Keratinocyte (primary cell): ENCODE data around the gene RBP4. TPM values are rescaled to one million over a fixed set of nuclear protein-coding genes. Genes with fewer than 3 reads are reported as not detected.

ENCODE experiments used
- DNase-seq: peaks from one replicate; pipeline ENCODE4 v3.0.0-alpha.2; 2011; ENCODE audit warnings: low read depth, missing footprints, low spot score
- FAIRE-seq: peaks from 2 replicates; lab custom pipeline; 2011; peaks lifted over from hg19 to GRCh38; lab: Jason Lieb, UNC
- H2AFZ ChIP-seq: 2 replicates; pipeline ENCODE4 v1.6.0; 2012; ENCODE audit warnings: low read length, control low read depth, inconsistent platforms; ENCODE audit not compliant: control insufficient read depth
- H3K27ac ChIP-seq: 2 replicates; pipeline ENCODE4 v1.5.1; 2011; ENCODE audit warnings: low read length; ENCODE audit not compliant: control insufficient read depth, insufficient read depth
- H3K27me3 ChIP-seq: 3 replicates; pipeline ENCODE4 v1.6.0; 2011; ENCODE audit warnings: low read length; ENCODE audit not compliant: control insufficient read depth, insufficient read depth; ENCODE audit errors: extremely low read depth
- H3K36me3 ChIP-seq, 2 experiments: 2 replicates in 1 of 2; 3 replicates in 1 of 2; pipeline ENCODE4 v1.5.1; 2011; ENCODE audit warnings: low read length in 2 of 2, mild to moderate bottlenecking in 1 of 2; ENCODE audit not compliant: control insufficient read depth in 2 of 2, insufficient read depth in 2 of 2; ENCODE audit errors: extremely low read depth in 1 of 2
- H3K4me1 ChIP-seq: 3 replicates; pipeline ENCODE4 v1.5.1; 2011; ENCODE audit warnings: low read length; ENCODE audit not compliant: control insufficient read depth, insufficient read depth; ENCODE audit errors: extremely low read depth
- H3K4me2 ChIP-seq: 3 replicates; pipeline ENCODE4 v1.6.0; 2011; ENCODE audit warnings: low read depth, low read length; ENCODE audit not compliant: control insufficient read depth, insufficient read depth; ENCODE audit errors: extremely low read depth
- H3K4me3 ChIP-seq, 3 experiments: fragments of 200-600 bp in 1 of 3; sonication (generic) in 1 of 3; 2 replicates in 2 of 3; 3 replicates in 1 of 3; pipeline ENCODE4 v1.5.1; 2011 to 2016; ENCODE audit warnings: low read length in 3 of 3, mild to moderate bottlenecking in 3 of 3, control low read depth in 2 of 3, inconsistent platforms in 1 of 3, low read depth in 1 of 3, mixed read lengths in 1 of 3, mixed run types in 1 of 3, moderate library complexity in 1 of 3; ENCODE audit not compliant: control insufficient read depth in 2 of 3, insufficient read depth in 2 of 3; ENCODE audit errors: extremely low read depth in 1 of 3
- H3K79me2 ChIP-seq: 2 replicates; pipeline ENCODE4 v1.6.0; 2012; ENCODE audit warnings: low read length; ENCODE audit not compliant: control insufficient read depth, insufficient read depth
- H3K9ac ChIP-seq: 3 replicates; pipeline ENCODE4 v1.6.0; 2011; ENCODE audit warnings: low read length; ENCODE audit not compliant: control insufficient read depth, insufficient read depth; ENCODE audit errors: extremely low read depth
- H3K9me1 ChIP-seq: 3 replicates; pipeline ENCODE4 v1.6.0; 2011; ENCODE audit warnings: low read length; ENCODE audit not compliant: control insufficient read depth, insufficient read depth; ENCODE audit errors: extremely low read depth
- H3K9me3 ChIP-seq: 2 replicates; pipeline ENCODE4 v1.5.1; 2012; ENCODE audit warnings: low read depth, low read length; ENCODE audit not compliant: control insufficient read depth
- H4K20me1 ChIP-seq: 3 replicates; pipeline ENCODE4 v1.6.0; 2011; ENCODE audit warnings: low read length; ENCODE audit not compliant: control insufficient read depth, insufficient read depth; ENCODE audit errors: extremely low read depth
- EZH2 ChIP-seq: IDR thresholded peaks from one replicate; pipeline ENCODE4 v1.6.1; 2012; ENCODE audit warnings: inconsistent platforms, mild to moderate bottlenecking, low read length, moderate library complexity
- dilution Hi-C: fragments of 300-500 bp; cut with MboI; formaldehyde crosslinking; loops from one replicate; pipeline ENCODE4 v1.7.0; 2020; ENCODE audit warnings: low sequenced_read_pairs; ENCODE audit not compliant: extremely low pct_ligation_motif_present
- polyA plus RNA-seq, 5 experiments: library from polyadenylated mRNA; depleted of rRNA in 3 of 5; stranded (reverse) in 3 of 5; stranded (forward) in 1 of 5; unstranded in 1 of 5; fragments of >200 nt; gene quantifications; 1 replicate in 1 of 5; 2 replicates in 3 of 5; 3 replicates in 1 of 5; pipeline versions ENCODE4 v1.2.1 to v1.2.3, GENCODE V29; 2011 to 2012; ENCODE audit warnings: missing spikeins in 2 of 5, low read depth in 1 of 5, low replicate concordance in 1 of 5
- TF ChIP-seq, protein P1 (sequence below), 3 experiments: IDR thresholded peaks in 1 of 3; conservative IDR thresholded peaks in 1 of 3; optimal IDR thresholded peaks in 1 of 3; 2 replicates in 2 of 3; 3 replicates in 1 of 3; pipeline versions ENCODE3 to v1.5.1; 2011; ENCODE audit warnings: low read length in 3 of 3, mild to moderate bottlenecking in 3 of 3, moderate library complexity in 2 of 3, control low read depth in 1 of 3, inconsistent platforms in 1 of 3; ENCODE audit not compliant: insufficient read depth in 2 of 3; ENCODE audit errors: extremely low read depth in 1 of 3

RBP4 gene
- polyA plus RNA-seq, 1 donor (not counting 4 experiments of a cell fraction or from before 2014, with no cell fraction given), result not detected

DNA sequence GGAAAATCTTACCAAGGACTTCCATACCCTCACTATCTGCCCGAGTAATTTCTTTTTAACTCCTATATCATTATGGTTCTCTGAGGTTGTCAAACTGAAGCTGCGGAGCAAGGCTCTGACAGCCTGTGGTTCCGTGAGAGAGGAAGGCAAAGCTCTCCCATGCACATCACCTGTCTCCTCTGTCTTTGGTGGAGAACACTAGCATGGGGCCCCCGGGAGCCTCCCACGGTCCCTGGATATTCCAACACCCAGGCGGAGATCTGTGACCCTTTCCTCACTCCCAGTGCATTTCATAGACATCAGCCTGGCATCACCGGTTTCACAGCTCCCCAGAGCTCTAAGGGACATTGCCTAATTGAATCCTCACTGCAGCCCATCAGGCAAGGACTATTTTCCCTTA is 10.4 kb downstream of the RBP4 start:
- H2AFZ ChIP-seq, result no peak overlapping the region
- H3K4me3 ChIP-seq, result no peak overlapping the region
- dilution Hi-C loops, result no loop called here
- H4K20me1 ChIP-seq, result no peaks in the 10 kb centered on the region
- H3K4me2 ChIP-seq, result no peak overlapping the region
- H3K9ac ChIP-seq, result no peak overlapping the region
- no peaks in the 10 kb centered on the region for H3K4me1 ChIP-seq
- TF ChIP-seq, protein P1, sequence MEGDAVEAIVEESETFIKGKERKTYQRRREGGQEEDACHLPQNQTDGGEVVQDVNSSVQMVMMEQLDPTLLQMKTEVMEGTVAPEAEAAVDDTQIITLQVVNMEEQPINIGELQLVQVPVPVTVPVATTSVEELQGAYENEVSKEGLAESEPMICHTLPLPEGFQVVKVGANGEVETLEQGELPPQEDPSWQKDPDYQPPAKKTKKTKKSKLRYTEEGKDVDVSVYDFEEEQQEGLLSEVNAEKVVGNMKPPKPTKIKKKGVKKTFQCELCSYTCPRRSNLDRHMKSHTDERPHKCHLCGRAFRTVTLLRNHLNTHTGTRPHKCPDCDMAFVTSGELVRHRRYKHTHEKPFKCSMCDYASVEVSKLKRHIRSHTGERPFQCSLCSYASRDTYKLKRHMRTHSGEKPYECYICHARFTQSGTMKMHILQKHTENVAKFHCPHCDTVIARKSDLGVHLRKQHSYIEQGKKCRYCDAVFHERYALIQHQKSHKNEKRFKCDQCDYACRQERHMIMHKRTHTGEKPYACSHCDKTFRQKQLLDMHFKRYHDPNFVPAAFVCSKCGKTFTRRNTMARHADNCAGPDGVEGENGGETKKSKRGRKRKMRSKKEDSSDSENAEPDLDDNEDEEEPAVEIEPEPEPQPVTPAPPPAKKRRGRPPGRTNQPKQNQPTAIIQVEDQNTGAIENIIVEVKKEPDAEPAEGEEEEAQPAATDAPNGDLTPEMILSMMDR (optimal IDR thresholded peaks at IDR 0.05 in 1 of 3, IDR thresholded peaks at IDR 0.05 in 1 of 3, conservative IDR thresholded peaks at IDR 0.05 in 1 of 3; ENCODE audit: extremely low read depth in 1 of 3, insufficient read depth in 2 of 3, low read length in 3 of 3), result no peak
- no peaks in the 10 kb centered on the region for H3K79me2 ChIP-seq
- no peaks in the 10 kb centered on the region for H3K9me1 ChIP-seq
- H3K27me3 ChIP-seq, result peaks cover 7% of the 10 kb centered on the region
- no peaks in the 10 kb centered on the region for H3K36me3 ChIP-seq
- no peak for DNase-seq
- FAIRE-seq, result no peak
- H3K9me3 ChIP-seq, result no peaks in the 10 kb centered on the region
- no peak overlapping the region for H3K27ac ChIP-seq

DNA sequence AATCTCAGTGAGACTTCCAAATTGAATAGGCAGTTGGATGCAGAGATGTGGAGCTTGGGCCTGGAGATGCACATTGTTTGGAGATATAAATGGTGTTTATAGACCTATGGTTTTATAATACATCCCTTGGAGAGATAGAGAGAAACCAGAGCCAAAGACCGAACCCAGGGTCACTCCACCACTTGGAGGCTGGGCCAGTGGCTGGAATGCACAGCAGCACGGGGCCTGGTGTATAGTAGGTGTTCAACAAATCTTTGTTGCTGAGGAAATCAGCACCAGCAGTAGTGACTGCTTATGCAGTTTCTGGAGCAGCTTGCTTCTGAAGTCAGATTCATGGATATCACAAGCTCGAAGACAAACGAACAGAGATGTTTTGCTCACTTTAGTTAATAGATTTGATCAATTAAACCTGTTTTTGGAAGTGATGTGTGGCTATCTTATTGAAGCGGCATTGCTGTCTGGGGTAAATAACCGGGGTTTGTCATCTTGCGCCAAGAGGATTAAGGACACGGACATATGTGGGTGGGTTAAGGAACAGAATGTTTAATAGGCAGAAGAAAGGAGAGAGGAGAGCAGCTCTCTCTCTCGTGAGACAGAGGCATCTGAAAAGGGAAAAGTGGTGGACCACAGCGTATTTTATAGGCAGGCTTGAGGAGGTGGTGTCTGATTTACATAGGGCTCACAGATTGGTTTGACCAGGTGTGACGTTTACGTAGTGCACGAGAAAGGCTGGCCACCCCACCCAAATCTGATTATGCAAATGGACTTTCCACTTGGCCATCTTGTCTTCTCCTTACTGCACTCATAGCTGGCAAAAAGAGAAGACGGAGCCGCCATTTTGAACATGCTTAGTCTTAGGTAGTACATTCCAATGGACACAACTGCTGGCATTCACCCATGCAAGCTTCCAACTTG is 11.1 kb downstream of the RBP4 start:
- Histone ChIP-seq H3K36me3 (no peaks in the 10 kb centered on the region), H3K9me3 (no peaks in the 10 kb centered on the region), H3K4me3 (no peak overlapping the region), H3K9me1 (no peaks in the 10 kb centered on the region), H2AFZ (no peak overlapping the region), H4K20me1 (no peaks in the 10 kb centered on the region), H3K4me1 (no peaks in the 10 kb centered on the region), H3K27me3 (peaks cover 7% of the 10 kb centered on the region), H3K9ac (no peak overlapping the region), H3K79me2 (no peaks in the 10 kb centered on the region), H3K4me2 (no peak overlapping the region), H3K27ac (no peak overlapping the region)
- FAIRE-seq (no peak), DNase-seq (no peak)
- dilution Hi-C loops, result no loop called here
- no peak for TF ChIP-seq EZH2
- TF ChIP-seq, protein P1 (optimal IDR thresholded peaks at IDR 0.05 in 1 of 3, IDR thresholded peaks at IDR 0.05 in 1 of 3, conservative IDR thresholded peaks at IDR 0.05 in 1 of 3; ENCODE audit: extremely low read depth in 1 of 3, insufficient read depth in 2 of 3, low read length in 3 of 3), result no peak
